Right lobe of liver (tissue), 4 donors: ENCODE results near the gene MRAP2.

Source experiments
- POLR2A ChIP-seq: fragments of 450-650 bp; IDR thresholded peaks from one replicate; pipeline ENCODE4 v1.6.1; 2017; ENCODE audit warnings: antibody characterized with exemption, mild to moderate bottlenecking
- TF ChIP-seq, protein P1 (sequence below), 4 donors: fragments of 200-600 bp in 3 of 4; fragments of 450-650 bp in 1 of 4; IDR thresholded peaks; one replicate each; pipeline versions ENCODE4 v1.5.1 to v1.8.0; 2016 to 2022; ENCODE audit warnings: antibody characterized with exemption in 4 of 4, mild to moderate bottlenecking in 2 of 4
- donor health status: DM: no; HTN: no; CAD: no.
- donor health status: DM: no; HTN: no; CAD: no.
- donor health status: DM: no; HTN: yes; CAD: no.

DNA sequence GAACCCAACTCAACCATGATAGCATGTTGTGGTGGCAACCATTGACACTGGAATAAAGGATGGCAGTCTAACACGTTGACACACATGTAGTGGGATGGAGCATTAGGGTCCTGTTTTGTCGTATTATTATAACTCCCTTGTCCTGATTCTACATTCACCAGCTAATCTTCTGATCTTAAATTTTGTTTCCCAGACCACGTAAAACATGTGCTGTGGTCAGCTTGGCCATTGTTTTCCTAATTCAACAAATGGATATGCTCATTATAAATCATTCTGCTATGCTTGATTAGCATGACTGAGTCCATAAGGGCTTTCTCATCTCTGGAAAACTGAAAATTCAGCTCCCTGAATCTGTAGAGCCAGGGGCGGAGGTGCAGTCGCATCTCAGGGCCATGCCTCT lies 15.0 kb downstream of the MRAP2 start:
- TF ChIP-seq, protein P1, sequence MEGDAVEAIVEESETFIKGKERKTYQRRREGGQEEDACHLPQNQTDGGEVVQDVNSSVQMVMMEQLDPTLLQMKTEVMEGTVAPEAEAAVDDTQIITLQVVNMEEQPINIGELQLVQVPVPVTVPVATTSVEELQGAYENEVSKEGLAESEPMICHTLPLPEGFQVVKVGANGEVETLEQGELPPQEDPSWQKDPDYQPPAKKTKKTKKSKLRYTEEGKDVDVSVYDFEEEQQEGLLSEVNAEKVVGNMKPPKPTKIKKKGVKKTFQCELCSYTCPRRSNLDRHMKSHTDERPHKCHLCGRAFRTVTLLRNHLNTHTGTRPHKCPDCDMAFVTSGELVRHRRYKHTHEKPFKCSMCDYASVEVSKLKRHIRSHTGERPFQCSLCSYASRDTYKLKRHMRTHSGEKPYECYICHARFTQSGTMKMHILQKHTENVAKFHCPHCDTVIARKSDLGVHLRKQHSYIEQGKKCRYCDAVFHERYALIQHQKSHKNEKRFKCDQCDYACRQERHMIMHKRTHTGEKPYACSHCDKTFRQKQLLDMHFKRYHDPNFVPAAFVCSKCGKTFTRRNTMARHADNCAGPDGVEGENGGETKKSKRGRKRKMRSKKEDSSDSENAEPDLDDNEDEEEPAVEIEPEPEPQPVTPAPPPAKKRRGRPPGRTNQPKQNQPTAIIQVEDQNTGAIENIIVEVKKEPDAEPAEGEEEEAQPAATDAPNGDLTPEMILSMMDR (IDR thresholded peaks at IDR 0.05) = no peak
- TF ChIP-seq POLR2A = no peak
